Neural progenitor cell (in vitro differentiated cells): Measurements from ENCODE around the gene GSTK1.

Source experiments
- CTCF ChIP-seq: fragments of 200-600 bp; sonication (generic); IDR thresholded peaks from 2 replicates; pipeline ENCODE4 v1.5.1; 2017; ENCODE audit warnings: antibody characterized with exemption, mild to moderate bottlenecking
- EZH2 ChIP-seq: fragments of 200-600 bp; sonication (generic); IDR thresholded peaks from 2 replicates; pipeline ENCODE4 v1.6.1; 2017; ENCODE audit warnings: antibody characterized with exemption, mild to moderate bottlenecking, moderate library complexity

- TF ChIP-seq CTCF: no peak
- TF ChIP-seq EZH2: no peak
These were observed 35.4 kb upstream of the GSTK1 start for GRCh38 chr7:143227806-143228205.
